Activated CD8-positive, alpha-beta memory T cell treated with anti-CD3 and anti-CD28 coated beads, Interleukin-2, amount 50 U/mL, for 24 hours (primary cell): ENCODE measurements around the gene BASP1.
"Not testable (repeated sequence)": the region's sequence is repeated elsewhere in the genome, so short reads cannot be mapped to it uniquely, and the experiment has no call there.

ENCODE experiments used
- DNase-seq: peaks from one replicate; pipeline ENCODE4 v3.0.0-alpha.2; 2020; ENCODE audit errors: extremely low read depth

BASP1 gene

DNA sequence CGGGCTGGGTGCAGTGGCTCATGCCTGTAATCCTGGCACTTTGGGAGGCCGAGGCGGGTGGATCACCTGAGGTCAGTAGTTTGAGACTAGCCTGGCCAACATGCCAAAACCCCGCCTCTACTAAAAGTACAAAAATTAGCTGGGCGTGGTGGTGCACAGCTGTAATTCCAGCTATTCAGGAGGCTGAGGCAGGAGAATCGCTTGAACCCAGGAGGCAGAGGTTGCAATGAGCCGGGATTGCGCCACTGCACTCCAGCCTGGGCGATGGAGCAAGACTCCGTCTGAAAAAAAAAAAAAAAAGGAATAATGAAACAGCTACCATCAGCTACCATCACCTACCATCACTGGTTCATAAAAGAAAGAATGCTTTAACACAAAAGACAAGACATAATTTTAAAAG lies 25.9 kb upstream of the BASP1 start:
- DNase-seq: not testable (repeated sequence)

GRCh38 chr5:17192191-17192590 lies 25.2 kb upstream of the BASP1 start:
- no peak for DNase-seq

DNA sequence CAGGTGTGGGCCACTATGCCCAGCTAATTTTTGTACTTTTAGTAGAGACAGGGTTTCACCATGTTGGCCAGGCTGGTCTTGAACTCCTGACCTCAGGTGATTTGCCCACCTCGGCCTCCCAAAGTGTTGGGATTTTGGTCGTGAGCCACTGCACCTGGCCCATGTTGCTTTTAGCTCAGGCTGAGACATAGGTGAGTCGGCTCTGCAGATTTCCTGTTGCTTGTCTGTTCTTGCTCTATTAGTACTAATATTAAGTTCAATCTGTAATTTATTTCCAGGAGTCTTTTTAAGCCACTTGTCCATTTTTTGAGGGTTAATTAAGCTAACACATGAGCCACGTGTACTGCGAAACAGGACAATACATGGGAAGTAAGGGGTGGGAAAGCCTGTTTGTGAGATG lies 21.4 kb upstream of the BASP1 start:
- DNase-seq: no peak

DNA sequence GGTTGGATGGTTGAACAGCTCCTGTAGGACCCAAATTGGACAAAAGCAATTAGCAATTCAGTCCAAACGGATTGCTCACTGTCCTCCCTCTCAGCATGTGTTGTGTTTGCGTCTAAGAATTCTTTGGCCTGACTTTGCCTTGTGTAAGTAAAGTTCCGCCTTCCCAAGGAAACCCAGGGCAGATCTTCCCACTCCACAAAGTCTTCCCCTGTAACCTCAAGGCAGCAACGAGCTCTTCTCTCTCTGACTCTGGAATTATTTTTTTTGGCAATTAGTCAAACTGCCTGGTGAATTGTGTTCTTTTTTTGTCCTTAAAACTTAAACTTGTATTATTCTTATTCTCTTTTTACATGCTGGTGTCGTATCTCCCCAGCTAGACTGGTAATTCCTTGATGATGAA lies 20.7 kb upstream of the BASP1 start:
- DNase-seq: no peak

- no peak for DNase-seq
Measured at GRCh38 chr5:17203329-17204132, 13.9 kb upstream of the BASP1 start.

DNA sequence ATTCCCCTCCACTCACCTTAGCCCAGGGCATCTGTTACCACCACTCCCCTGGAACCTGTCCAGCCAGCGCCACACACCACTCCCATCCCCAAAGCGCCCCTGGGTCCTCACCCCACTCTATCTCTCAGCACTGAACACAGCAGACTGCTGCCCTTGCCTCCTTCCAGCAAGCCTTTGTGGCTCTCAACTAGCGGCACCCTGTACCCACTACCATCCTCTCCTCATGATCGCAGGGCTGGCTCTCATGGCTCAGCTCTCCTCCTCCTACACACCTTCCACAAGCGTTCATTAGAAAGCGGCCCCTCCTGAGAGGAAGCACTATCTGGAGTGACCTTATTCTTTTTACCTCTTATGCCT lies 13.3 kb upstream of the BASP1 start:
- no peak for DNase-seq

DNA sequence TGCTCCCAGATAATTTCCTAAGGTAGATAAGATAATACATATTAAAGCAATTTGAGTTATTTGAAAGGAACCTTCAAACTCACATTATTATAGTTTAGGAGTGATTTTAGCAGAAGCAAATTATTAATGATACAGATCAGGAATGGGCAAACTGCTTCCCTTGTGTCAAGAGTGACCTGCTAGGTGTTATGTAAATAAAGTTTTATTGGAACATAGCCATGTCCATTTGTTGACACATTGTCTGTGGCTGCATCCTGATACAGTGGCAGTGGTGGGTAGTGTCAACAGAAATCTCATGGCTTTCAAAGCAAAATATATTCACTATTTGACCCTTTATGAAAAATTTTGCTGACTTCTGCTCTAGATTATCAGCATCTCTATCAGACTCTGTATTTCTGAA lies 11.4 kb upstream of the BASP1 start:
- no peak for DNase-seq

- no peak for DNase-seq
Measured at GRCh38 chr5:17212191-17212590, 5.2 kb upstream of the BASP1 start.

GRCh38 chr5:17212996-17213395 lies 4.4 kb upstream of the BASP1 start:
- DNase-seq: no peak

GRCh38 chr5:17213938-17214337 lies 3.5 kb upstream of the BASP1 start:
- no peak for DNase-seq

- DNase-seq: no peak
Measured at GRCh38 chr5:17214893-17215292, 2.5 kb upstream of the BASP1 start.

DNA sequence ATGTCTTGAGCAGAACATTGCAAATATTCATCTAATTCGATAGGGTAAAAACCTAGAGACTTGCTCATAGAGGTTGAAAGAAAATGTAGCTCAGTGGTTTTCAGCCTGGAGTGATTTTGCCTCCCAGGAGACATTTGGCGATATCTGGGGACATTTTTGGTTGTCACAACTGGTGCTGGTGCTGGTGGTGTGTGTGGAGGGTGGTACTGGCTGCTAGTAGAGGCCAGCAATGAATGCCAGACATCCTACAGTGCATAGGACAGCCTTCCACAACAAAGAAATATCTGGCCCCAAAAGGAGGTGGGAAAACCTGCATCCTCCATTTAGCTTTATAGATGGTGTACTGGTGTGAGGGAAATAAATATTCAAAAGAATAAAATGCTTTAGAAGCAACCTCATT lies 2.1 kb upstream of the BASP1 start:
- DNase-seq: no peak

DNA sequence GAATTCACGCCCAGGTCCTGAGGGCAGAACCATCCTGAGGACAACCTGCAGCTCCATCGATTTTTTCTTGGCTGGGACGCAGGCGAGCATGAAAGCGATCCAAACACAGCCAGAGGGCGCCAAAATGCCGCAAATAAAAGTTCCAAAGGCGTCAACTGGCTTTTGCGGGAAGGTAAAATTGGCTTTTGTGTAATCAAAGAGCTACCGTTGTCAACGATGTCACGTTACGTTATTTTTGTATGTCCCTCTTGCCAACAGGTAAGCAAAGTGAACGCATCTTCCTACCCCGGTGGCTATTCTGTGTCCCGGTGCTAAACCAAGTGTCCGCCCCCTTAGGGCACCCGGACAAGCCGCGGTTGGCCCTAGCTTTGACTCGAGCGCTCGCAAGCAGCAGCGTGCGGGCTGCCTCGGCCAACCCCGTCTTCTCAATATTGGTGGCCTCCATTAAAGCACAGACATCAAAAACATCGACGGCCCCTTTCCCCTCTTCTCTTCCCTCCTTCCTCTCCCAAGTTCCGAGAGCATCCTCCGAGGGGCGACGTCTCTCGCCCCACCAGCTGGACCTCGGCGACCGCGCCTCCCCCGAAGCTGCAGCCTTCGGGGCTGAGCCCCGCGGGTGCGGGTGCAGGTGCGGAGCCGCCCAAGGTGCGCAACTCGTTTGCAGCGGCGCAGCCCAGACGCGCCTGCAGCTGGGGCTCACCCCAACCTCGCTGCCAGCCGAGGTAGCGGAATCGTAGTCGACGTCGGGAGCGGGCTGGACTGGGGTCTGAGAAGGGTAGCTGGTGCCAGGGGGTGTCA lies 1.1 kb upstream of the BASP1 start:
- no peak for DNase-seq

DNA sequence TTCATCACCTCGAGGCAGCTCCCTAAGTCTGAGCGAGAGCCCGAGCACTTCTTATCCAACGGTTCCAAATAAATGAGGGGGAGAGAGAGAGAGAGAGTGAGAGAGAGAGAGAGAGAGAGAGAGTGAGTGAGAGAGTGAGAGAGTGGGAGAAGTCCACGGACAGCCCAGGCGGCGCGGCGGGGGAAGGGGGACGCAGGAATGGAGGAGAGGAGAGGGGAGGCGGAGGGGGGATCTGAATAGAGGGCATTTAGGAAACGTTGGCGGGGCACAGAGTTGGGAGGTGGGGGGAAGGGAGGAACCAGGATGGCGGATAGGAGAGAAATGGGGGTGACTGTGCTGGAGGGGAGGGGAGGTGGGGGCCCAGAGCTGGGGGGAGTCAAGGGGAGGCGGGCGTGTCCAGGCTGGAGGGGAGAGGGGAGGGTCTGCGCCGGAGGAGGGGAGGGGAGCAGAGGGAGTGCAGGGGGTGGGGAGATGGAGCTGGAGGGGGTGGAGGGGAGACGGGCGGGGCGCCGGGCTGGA lies 398 bp upstream of the BASP1 start:
- DNase-seq: no peak

- DNase-seq: no peak
Measured at GRCh38 chr5:17218353-17219005, 1.0 kb downstream of the BASP1 start.

DNA sequence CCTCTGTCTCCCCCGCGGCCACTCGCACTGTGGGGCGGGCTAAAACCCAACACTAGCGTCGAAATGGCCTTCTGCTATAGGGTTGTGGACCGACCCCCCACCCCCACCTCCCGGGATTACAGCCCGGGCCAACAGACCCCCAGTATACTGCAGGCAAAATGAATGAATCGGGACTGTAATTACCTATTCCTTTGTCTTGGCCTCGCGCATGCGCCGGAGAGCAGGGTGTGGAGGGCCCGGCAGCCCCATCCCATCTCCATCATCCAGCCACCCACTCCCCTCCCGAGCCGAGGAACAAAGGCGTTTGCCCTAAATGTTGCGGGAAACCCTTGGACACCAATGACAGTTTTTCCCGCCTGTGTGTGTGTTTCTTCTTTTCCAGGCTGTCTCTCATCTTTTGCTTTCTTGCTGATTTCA lies 1.6 kb downstream of the BASP1 start:
- DNase-seq: no peak

- DNase-seq: no peak
Measured at GRCh38 chr5:17219469-17219868, 2.0 kb downstream of the BASP1 start.

GRCh38 chr5:17219992-17220391 lies 2.6 kb downstream of the BASP1 start:
- no peak for DNase-seq

DNA sequence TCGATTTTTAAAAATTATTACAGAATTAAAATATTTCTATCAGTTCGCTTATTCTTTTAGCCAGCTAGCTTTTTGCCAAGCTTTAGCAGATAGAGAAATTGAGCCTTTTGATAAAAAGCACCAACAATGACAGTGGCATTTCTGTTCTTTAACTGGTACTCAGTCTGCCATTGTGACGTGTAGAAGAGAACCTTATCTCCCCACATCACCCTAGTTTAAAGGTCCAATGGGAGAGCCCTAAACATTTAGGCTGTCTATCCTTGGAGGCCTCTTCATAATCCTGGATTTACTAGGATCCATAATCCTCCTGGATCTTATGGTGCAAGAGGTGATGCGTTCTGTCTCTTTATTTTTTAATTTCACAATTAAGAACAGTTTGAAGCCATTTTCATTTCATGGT lies 3.0 kb downstream of the BASP1 start:
- DNase-seq: no peak

DNA sequence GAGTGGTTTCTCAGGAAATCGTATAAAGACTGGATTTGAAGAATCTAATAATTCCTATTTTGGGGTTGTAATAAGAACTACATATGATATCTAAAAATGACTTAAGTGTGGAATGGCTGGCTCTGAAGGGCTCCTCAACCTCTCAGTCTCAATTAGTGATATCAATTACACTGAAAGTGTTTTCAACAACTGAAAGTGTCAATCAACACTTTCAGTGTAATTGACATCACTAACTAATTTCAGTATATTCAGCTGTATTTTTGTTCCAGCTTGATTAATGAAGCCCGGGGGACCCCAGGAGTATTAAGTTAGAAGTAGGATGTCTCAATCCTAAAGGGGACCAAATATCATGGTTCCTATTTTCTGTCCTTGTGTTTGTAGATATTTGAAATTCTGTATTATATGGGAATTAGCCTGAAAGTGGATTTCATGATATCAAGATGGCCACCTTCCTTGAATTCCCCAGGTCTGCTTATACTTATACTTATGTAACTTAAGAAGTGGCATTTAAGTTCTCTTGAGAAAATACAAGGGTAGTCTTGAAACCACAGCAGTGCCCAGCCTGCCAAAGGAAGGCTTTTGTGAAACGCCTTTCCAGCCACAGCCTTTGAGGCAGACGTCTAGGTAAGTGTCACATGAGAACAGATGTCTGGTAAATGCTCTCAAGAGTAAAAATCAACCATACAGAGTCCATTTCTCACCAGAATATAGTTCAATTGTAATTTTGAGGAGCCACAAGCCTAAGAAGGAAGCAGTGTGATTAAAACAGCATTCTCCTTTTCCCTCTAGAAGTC lies 4.6 kb downstream of the BASP1 start:
- DNase-seq: no peak

- no peak for DNase-seq
Measured at GRCh38 chr5:17222664-17223063, 5.2 kb downstream of the BASP1 start.
